ENCODE data around the gene SLC22A17. TPM values are rescaled to one million over a fixed set of nuclear protein-coding genes. Genes with fewer than 3 reads are reported as not detected.

Gene SLC22A17
- total RNA-seq, 1 donor from 2014 or later, result 2.3 TPM

Other genes starting within 250 kb of the SLC22A17 start
- gene CIROP, start 247.9 kb downstream of the SLC22A17 start, total RNA-seq, result not detected in 2 replicates
- gene CEBPE, start 233.6 kb downstream of the SLC22A17 start, total RNA-seq, result 0.35 TPM in 1 of 2 replicates, not detected in the other
- not detected in 2 replicates for gene SLC7A8, start 169.2 kb downstream of the SLC22A17 start, total RNA-seq
- gene RNF212B, start 115.0 kb downstream of the SLC22A17 start, total RNA-seq, result not detected in 2 replicates
- gene HOMEZ, start 66.8 kb downstream of the SLC22A17 start, total RNA-seq, result 12.9 and 13.5 TPM in 2 replicates
- gene PPP1R3E, start 50.0 kb downstream of the SLC22A17 start, total RNA-seq, result 21.3 and 23.3 TPM in 2 replicates
- gene BCL2L2, start 46.1 kb downstream of the SLC22A17 start, total RNA-seq, result 5.6 and 5.7 TPM in 2 replicates
- 277 and 278 TPM in 2 replicates for gene PABPN1, start 31.4 kb downstream of the SLC22A17 start, total RNA-seq
- gene EFS, start 12.3 kb upstream of the SLC22A17 start, total RNA-seq, result not detected in 2 replicates
- not detected in 2 replicates for gene IL25, start 19.9 kb upstream of the SLC22A17 start, total RNA-seq
- not detected in 2 replicates for gene CMTM5, start 24.2 kb upstream of the SLC22A17 start, total RNA-seq
- gene MYH6, start 55.4 kb upstream of the SLC22A17 start, total RNA-seq, result 0.17 and 0.23 TPM in 2 replicates
- gene MYH7, start 82.8 kb upstream of the SLC22A17 start, total RNA-seq, result not detected in 2 replicates
- 78.6 and 79.2 TPM in 2 replicates for gene NGDN, start 116.8 kb upstream of the SLC22A17 start, total RNA-seq
- 1.8 and 2.8 TPM in 2 replicates for gene ZFHX2, start 198.9 kb upstream of the SLC22A17 start, total RNA-seq
- gene THTPA, start 203.4 kb upstream of the SLC22A17 start, total RNA-seq, result 14.5 and 16.7 TPM in 2 replicates
- gene AP1G2, start 214.9 kb upstream of the SLC22A17 start, total RNA-seq, result 135 and 142 TPM in 2 replicates
- gene JPH4, start 225.9 kb upstream of the SLC22A17 start, total RNA-seq, result not detected in 2 replicates

Data from activated CD4-positive, alpha-beta T cell treated with anti-CD3 and anti-CD28 coated beads, Interleukin-2, amount 10 ng/mL, durations not matched to agents 24 days and 14 days (primary cell).